HEK293 (cell line): Measurements from ENCODE around the gene DOCK9.

ENCODE experiments used
- CTCF ChIA-PET: fragments of 350-600 bp; formaldehyde crosslinking; extraction: SDS; loops from one replicate; lab custom pipeline; 2021; ENCODE audit warnings: antibody characterized with exemption; lab: Yijun Ruan, JAX
- POLR2A ChIA-PET: fragments of 300-600 bp; formaldehyde crosslinking; extraction: SDS; loops from one replicate; lab custom pipeline; 2020; ENCODE audit warnings: antibody characterized with exemption, inconsistent platforms; lab: Yijun Ruan, JAX
- H3K27ac ChIP-seq: fragments of 200-500 bp; sonication (Bioruptor generic); 2 replicates; pipeline ENCODE4 v1.5.1; 2014; ENCODE audit warnings: low read depth, low read length, control low read depth, inconsistent platforms; ENCODE audit errors: extremely low read depth
- H3K36me3 ChIP-seq, 2 experiments: fragments of 200-500 bp in 1 of 2; sonication (Bioruptor generic) in 1 of 2; 1 replicate in 1 of 2; 2 replicates in 1 of 2; pipeline ENCODE4 v1.5.1; 2014 to 2017; ENCODE audit warnings: inconsistent platforms in 2 of 2, low read length in 2 of 2; ENCODE audit not compliant: control insufficient read depth in 2 of 2, insufficient read depth in 1 of 2
- H3K4me1 ChIP-seq: fragments of 200-500 bp; sonication (Bioruptor generic); 2 replicates; pipeline ENCODE4 v1.5.1; 2014; ENCODE audit warnings: mild to moderate bottlenecking, low read length, inconsistent platforms; ENCODE audit not compliant: control insufficient read depth, insufficient read depth
- H3K4me3 ChIP-seq: 2 replicates; pipeline ENCODE4 v1.5.1; 2011; ENCODE audit warnings: low read depth, mild to moderate bottlenecking, control low read depth, low read length, moderate library complexity
- H3K9me3 ChIP-seq: fragments of 200-500 bp; sonication (Bioruptor generic); 2 replicates; pipeline ENCODE4 v1.5.1; 2014; ENCODE audit warnings: low read depth, low read length, inconsistent platforms; ENCODE audit not compliant: control insufficient read depth, insufficient read depth
- ELK4 ChIP-seq: IDR thresholded peaks from 2 replicates; pipeline ENCODE4 v1.6.1; 2011; ENCODE audit warnings: mild to moderate bottlenecking, low read depth, low read length, borderline replicate concordance
- GFI1B ChIP-seq: fragments of 450-650 bp; formaldehyde crosslinking; IDR thresholded peaks from 2 replicates; pipeline ENCODE4 v1.5.1; 2016; ENCODE audit warnings: missing biosample characterization, missing genetic modification characterization
- GLI4 ChIP-seq: fragments of 450-650 bp; formaldehyde crosslinking; IDR thresholded peaks from 2 replicates; pipeline ENCODE4 v1.5.1; 2016; ENCODE audit warnings: missing biosample characterization, missing genetic modification characterization
- KLF17 ChIP-seq: fragments of 450-650 bp; formaldehyde crosslinking; IDR thresholded peaks from 2 replicates; pipeline ENCODE4 v1.5.1; 2016; ENCODE audit warnings: missing biosample characterization, missing genetic modification characterization
- ZEB2 ChIP-seq: fragments of 450-650 bp; formaldehyde crosslinking; IDR thresholded peaks from 2 replicates; pipeline ENCODE4 v1.5.1; 2016; ENCODE audit warnings: missing biosample characterization, missing genetic modification characterization
- ZFHX2 ChIP-seq: fragments of 450-650 bp; formaldehyde crosslinking; conservative IDR thresholded peaks from 2 replicates; pipeline ENCODE4 v1.5.1; 2016; ENCODE audit warnings: missing biosample characterization, missing genetic modification characterization
- ZFP69B ChIP-seq: fragments of 450-650 bp; formaldehyde crosslinking; IDR thresholded peaks from 2 replicates; pipeline ENCODE4 v1.5.1; 2016; ENCODE audit warnings: missing biosample characterization, missing genetic modification characterization
- ZIC2 ChIP-seq: fragments of 450-650 bp; formaldehyde crosslinking; IDR thresholded peaks from 2 replicates; pipeline ENCODE4 v1.5.1; 2016; ENCODE audit warnings: missing biosample characterization, missing genetic modification characterization
- ZNF148 ChIP-seq: fragments of 450-650 bp; formaldehyde crosslinking; IDR thresholded peaks from 2 replicates; pipeline ENCODE4 v1.5.0; 2017; ENCODE audit warnings: missing biosample characterization, missing genetic modification characterization, borderline replicate concordance
- ZNF292 ChIP-seq: fragments of 450-650 bp; formaldehyde crosslinking; IDR thresholded peaks from 2 replicates; pipeline ENCODE4 v1.5.1; 2016; ENCODE audit warnings: low read depth, missing biosample characterization, missing genetic modification characterization, borderline replicate concordance
- ZNF362 ChIP-seq: fragments of 450-650 bp; formaldehyde crosslinking; IDR thresholded peaks from 2 replicates; pipeline ENCODE4 v1.5.1; 2016; ENCODE audit warnings: missing biosample characterization, missing genetic modification characterization
- ZNF394 ChIP-seq: fragments of 450-650 bp; formaldehyde crosslinking; IDR thresholded peaks from 2 replicates; pipeline ENCODE4 v1.5.1; 2016; ENCODE audit warnings: missing biosample characterization, missing genetic modification characterization, mild to moderate bottlenecking, moderate library complexity, borderline replicate concordance
- ZNF600 ChIP-seq: fragments of 450-650 bp; formaldehyde crosslinking; IDR thresholded peaks from 2 replicates; pipeline ENCODE4 v1.5.1; 2016; ENCODE audit warnings: missing biosample characterization, missing genetic modification characterization
- ZNF621 ChIP-seq: fragments of 450-650 bp; formaldehyde crosslinking; IDR thresholded peaks from 2 replicates; pipeline ENCODE4 v1.5.1; 2017; ENCODE audit warnings: missing biosample characterization, missing genetic modification characterization
- ZNF624 ChIP-seq: fragments of 450-650 bp; formaldehyde crosslinking; IDR thresholded peaks from 2 replicates; pipeline ENCODE4 v1.5.1; 2017; ENCODE audit warnings: missing biosample characterization, missing genetic modification characterization
- ZNF654 ChIP-seq: fragments of 450-650 bp; formaldehyde crosslinking; IDR thresholded peaks from 2 replicates; pipeline ENCODE4 v1.5.1; 2016; ENCODE audit warnings: low read depth, missing biosample characterization, missing genetic modification characterization
- ZNF791 ChIP-seq: fragments of 450-650 bp; formaldehyde crosslinking; IDR thresholded peaks from 2 replicates; pipeline ENCODE4 v1.5.1; 2016; ENCODE audit warnings: missing biosample characterization, missing genetic modification characterization
- ZSCAN18 ChIP-seq: fragments of 450-650 bp; formaldehyde crosslinking; IDR thresholded peaks from 2 replicates; pipeline ENCODE4 v1.5.1; 2016; ENCODE audit warnings: missing biosample characterization, missing genetic modification characterization
- ZSCAN30 ChIP-seq: fragments of 450-650 bp; IDR thresholded peaks from 2 replicates; pipeline ENCODE4 v1.5.1; 2018; ENCODE audit warnings: missing biosample characterization, mild to moderate bottlenecking, missing genetic modification characterization, moderate library complexity

The DOCK9 gene

GRCh38 chr13:99015606-99016490 lies 38.0 kb upstream of the DOCK9 start (continued):
- TF ChIP-seq ZNF624 (tag by site-specific recombination) (no peak), ZNF621 (tag by site-specific recombination) (no peak), ZNF654 (tag by site-specific recombination) (no peak)

GRCh38 chr13:99014522-99014921 lies 36.7 kb upstream of the DOCK9 start:
- POLR2A ChIA-PET: no interaction called here

More at GRCh38 chr13:99014522-99014921, 36.7 kb upstream of the DOCK9 start:
- Histone ChIP-seq H3K9me3 (no peaks in the 10 kb centered on the region), H3K36me3 (no peaks in the 10 kb centered on the region), H3K4me1 (no peaks in the 10 kb centered on the region), H3K4me3 (no peak overlapping the region), H3K27ac (no peak overlapping the region)
- TF ChIP-seq ZNF148 (tag by site-specific recombination) (no peak), ZFHX2 (no peak), GFI1B (no peak), ZNF292 (tag by site-specific recombination) (no peak), ZIC2 (tag by site-specific recombination) (no peak), ZSCAN30 (tag by site-specific recombination) (no peak), KLF17 (tag by site-specific recombination) (no peak), ZNF362 (tag by site-specific recombination) (no peak), ZFP69B (tag by site-specific recombination) (no peak), GLI4 (no peak), ZNF394 (tag by site-specific recombination) (no peak), ZNF600 (tag by site-specific recombination) (no peak), ZNF791 (no peak), ZEB2 (tag by site-specific recombination) (no peak), ELK4 (no peak), ZSCAN18 (tag by site-specific recombination) (no peak)
- CTCF ChIA-PET: no interaction called here
